Mammary epithelial cell (primary cell): Measurements from ENCODE around the gene RAB43.

Experiments
- EZH2 ChIP-seq: IDR thresholded peaks from 2 replicates; pipeline ENCODE4 v1.6.1; 2012; ENCODE audit warnings: low read length, inconsistent platforms, borderline replicate concordance
- TF ChIP-seq, protein P1 (sequence below), 2 donors: IDR thresholded peaks in 1 of 2; conservative IDR thresholded peaks in 1 of 2; 2 replicates each; pipeline ENCODE4 v1.5.1; 2011 to 2012; ENCODE audit warnings: inconsistent platforms in 2 of 2, low read length in 2 of 2, mild to moderate bottlenecking in 2 of 2, control low read depth in 1 of 2, low read depth in 1 of 2; ENCODE audit not compliant: insufficient read depth in 1 of 2; ENCODE audit errors: extremely low read depth in 1 of 2

DNA sequence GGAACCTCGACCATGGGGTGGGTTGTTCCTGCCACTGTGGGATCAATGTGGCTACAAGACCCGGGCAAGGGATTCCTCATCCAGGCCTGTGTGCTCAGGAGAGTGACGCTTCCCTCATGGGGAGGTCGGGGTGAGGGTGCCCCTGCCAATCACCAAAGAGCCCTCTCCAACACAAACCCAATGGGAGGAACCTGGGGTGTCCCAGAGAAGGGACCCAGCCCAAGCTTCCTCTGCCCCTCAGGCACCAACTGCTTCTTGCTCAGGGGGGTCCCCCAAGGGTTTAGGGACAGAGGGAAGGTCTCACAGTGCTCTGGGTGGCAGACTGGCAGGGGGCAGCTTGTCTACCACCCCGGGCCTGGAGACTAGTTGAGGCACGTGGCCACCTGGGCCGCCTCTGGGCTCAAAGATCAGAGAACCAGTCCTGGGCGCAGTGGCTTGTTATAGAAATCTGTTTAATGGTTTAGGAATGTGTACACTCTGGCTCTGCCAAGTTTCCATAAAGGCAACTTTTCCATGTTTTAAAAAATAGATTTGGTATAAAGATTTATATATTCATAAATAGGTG, 34.4 kb downstream of the RAB43 start:
- no peak for TF ChIP-seq EZH2
- TF ChIP-seq, protein P1, sequence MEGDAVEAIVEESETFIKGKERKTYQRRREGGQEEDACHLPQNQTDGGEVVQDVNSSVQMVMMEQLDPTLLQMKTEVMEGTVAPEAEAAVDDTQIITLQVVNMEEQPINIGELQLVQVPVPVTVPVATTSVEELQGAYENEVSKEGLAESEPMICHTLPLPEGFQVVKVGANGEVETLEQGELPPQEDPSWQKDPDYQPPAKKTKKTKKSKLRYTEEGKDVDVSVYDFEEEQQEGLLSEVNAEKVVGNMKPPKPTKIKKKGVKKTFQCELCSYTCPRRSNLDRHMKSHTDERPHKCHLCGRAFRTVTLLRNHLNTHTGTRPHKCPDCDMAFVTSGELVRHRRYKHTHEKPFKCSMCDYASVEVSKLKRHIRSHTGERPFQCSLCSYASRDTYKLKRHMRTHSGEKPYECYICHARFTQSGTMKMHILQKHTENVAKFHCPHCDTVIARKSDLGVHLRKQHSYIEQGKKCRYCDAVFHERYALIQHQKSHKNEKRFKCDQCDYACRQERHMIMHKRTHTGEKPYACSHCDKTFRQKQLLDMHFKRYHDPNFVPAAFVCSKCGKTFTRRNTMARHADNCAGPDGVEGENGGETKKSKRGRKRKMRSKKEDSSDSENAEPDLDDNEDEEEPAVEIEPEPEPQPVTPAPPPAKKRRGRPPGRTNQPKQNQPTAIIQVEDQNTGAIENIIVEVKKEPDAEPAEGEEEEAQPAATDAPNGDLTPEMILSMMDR (conservative IDR thresholded peaks at IDR 0.05 in 1 of 2, IDR thresholded peaks at IDR 0.05 in 1 of 2; ENCODE audit: extremely low read depth in 1 of 2, insufficient read depth in 1 of 2, low read depth in 1 of 2, low read length in 2 of 2) = no peak
